K562 (cell line): Measurements from ENCODE around the gene FRA10AC1. TPM values are rescaled to one million over a fixed set of nuclear protein-coding genes. Genes with fewer than 3 reads are reported as not detected.

Experiments used
- ATAC-seq: fragments of 200-7000 bp; cut with Tn5 transposase; 3 replicates; pipeline ENCODE4 v1.9.1; 2020; ENCODE audit warnings: moderate library complexity
- BruUV-seq: library from RNA; stranded (reverse); fragments of 400-500 nt; replicated peaks from 2 replicates; lab custom pipeline; 2021; lab: Mats Ljungman, UMichigan
- CTCF ChIA-PET: fragments of 300-600 bp; formaldehyde crosslinking; extraction: SDS; loops from one replicate; lab custom pipeline; 2021; ENCODE audit warnings: low intra/inter-chr PET ratio; lab: Yijun Ruan, JAX
- POLR2A ChIA-PET: fragments of 300-600, 350-650 bp; sonication (Branson Sonifier 250); formaldehyde crosslinking; extraction: SDS; loops from one replicate; lab custom pipeline; 2021; ENCODE audit warnings: antibody characterized with exemption, inconsistent platforms; lab: Yijun Ruan, JAX
- DNase-seq, 4 experiments: peaks; one replicate each; pipeline versions ENCODE4 v3.0.0 to v3.0.0-alpha.2; 2011 to 2018; ENCODE audit warnings: low spot score in 3 of 4, mixed read lengths in 3 of 4; ENCODE audit errors: extremely low read depth in 1 of 4
- FAIRE-seq: peaks from 2 replicates; lab custom pipeline; 2011; peaks lifted over from hg19 to GRCh38; lab: Jason Lieb, UNC
- H2AFZ ChIP-seq: 2 replicates; pipeline ENCODE4 v1.6.0; 2011; ENCODE audit warnings: low read depth, low read length, control low read depth, inconsistent platforms
- H3K27ac ChIP-seq: fragments of 200-600 bp; 3 replicates; pipeline ENCODE4 v1.8.0; 2011; ENCODE audit warnings: low read depth, mild to moderate bottlenecking, control low read depth, inconsistent platforms, low read length, moderate library complexity, mixed read lengths; ENCODE audit errors: extremely low read depth
- H3K27me3 ChIP-seq, 2 experiments: fragments of 300-600 bp in 1 of 2; 2 replicates in 1 of 2; 3 replicates in 1 of 2; pipeline versions ENCODE4 v1.6.0 to v1.8.0; 2011; ENCODE audit warnings: inconsistent platforms in 2 of 2, low read length in 2 of 2, mild to moderate bottlenecking in 1 of 2, mixed read lengths in 1 of 2, moderate library complexity in 1 of 2; ENCODE audit not compliant: control insufficient read depth in 2 of 2, insufficient read depth in 2 of 2
- H3K36me3 ChIP-seq: fragments of 300-600 bp; 3 replicates; pipeline ENCODE4 v1.8.0; 2011; ENCODE audit warnings: mild to moderate bottlenecking, low read length, inconsistent platforms; ENCODE audit not compliant: control insufficient read depth, insufficient read depth
- H3K4me1 ChIP-seq, 2 experiments: fragments of 200-600 bp in 1 of 2; replicated peaks in 1 of 2; 2 replicates in 1 of 2; 3 replicates in 1 of 2; pipeline versions ENCODE4 v1.5.1 to v1.8.0; 2011; ENCODE audit warnings: inconsistent platforms in 2 of 2, low read length in 2 of 2, mild to moderate bottlenecking in 1 of 2, mixed read lengths in 1 of 2, moderate library complexity in 1 of 2; ENCODE audit not compliant: control insufficient read depth in 2 of 2, insufficient read depth in 2 of 2
- H3K4me2 ChIP-seq: 2 replicates; pipeline ENCODE4 v1.6.1; 2011; ENCODE audit warnings: low read length, control low read depth, inconsistent platforms, mixed read lengths; ENCODE audit not compliant: insufficient read depth
- H3K4me3 ChIP-seq: fragments of 200-600 bp; sonication (generic), shearing (Covaris generic); 2 replicates; pipeline ENCODE4 v1.5.1; 2016; ENCODE audit warnings: control low read depth, inconsistent platforms
- H3K79me2 ChIP-seq: fragments of 200-600 bp; 3 replicates; pipeline ENCODE4 v1.8.0; 2011; ENCODE audit warnings: low read length, inconsistent platforms; ENCODE audit not compliant: control insufficient read depth, insufficient read depth
- H3K9ac ChIP-seq, 2 experiments: 2 replicates each; pipeline versions ENCODE4 v1.6.0 to v1.6.1; 2011; ENCODE audit warnings: low read depth in 2 of 2, low read length in 2 of 2, control low read depth in 1 of 2, inconsistent platforms in 1 of 2, mild to moderate bottlenecking in 1 of 2, mixed read lengths in 1 of 2; ENCODE audit not compliant: insufficient read depth in 1 of 2
- H3K9me1 ChIP-seq: one replicate; pipeline ENCODE4 v1.6.0; 2011; ENCODE audit warnings: inconsistent platforms, mild to moderate bottlenecking, low read length, moderate library complexity; ENCODE audit not compliant: control insufficient read depth, insufficient read depth
- H3K9me3 ChIP-seq: replicated peaks from 2 replicates; pipeline ENCODE4 v1.5.1; 2011; ENCODE audit warnings: low read depth, low read length, inconsistent platforms; ENCODE audit not compliant: control insufficient read depth, insufficient read depth
- H4K20me1 ChIP-seq: replicated peaks from 2 replicates; pipeline ENCODE4 v1.6.1; 2011; ENCODE audit warnings: low read length, inconsistent platforms, mixed read lengths; ENCODE audit not compliant: control insufficient read depth, insufficient read depth
- ETV6 ChIP-seq, 3 experiments: fragments of 150-350 bp in 1 of 3; sonication (generic) in 1 of 3; formaldehyde crosslinking in 1 of 3; IDR thresholded peaks; 2 replicates each; pipeline versions ENCODE4 v1.6.1 to v1.8.0; 2014 to 2022; ENCODE audit warnings: borderline replicate concordance in 2 of 3, low read depth in 2 of 3, antibody characterized with exemption in 1 of 3, low read length in 1 of 3, mild to moderate bottlenecking in 1 of 3, missing genetic modification reagents in 1 of 3
- SAFB2 ChIP-seq: fragments of 200-400 bp; formaldehyde crosslinking; IDR thresholded peaks from 2 replicates; pipeline ENCODE4 v1.6.1; 2018; ENCODE audit warnings: borderline replicate concordance, low read length, low read depth, moderate library complexity; ENCODE audit not compliant: severe bottlenecking
- SPI1 ChIP-seq: IDR thresholded peaks from 2 replicates; pipeline ENCODE4 v1.6.1; 2011; ENCODE audit warnings: low read depth, low read length, control low read depth, borderline replicate concordance
- WGBS: fragments of 100-300 bp; shearing (Covaris generic); methylation state at CpG from one replicate; pipeline ENCODE4 v1.1.6; 2016; ENCODE audit warnings: low coverage, mixed read lengths; ENCODE audit not compliant: insufficient coverage; ENCODE audit errors: missing lambda C conversion rate; 5-methylcytosine and 5-hydroxymethylcytosine counted together
- in situ Hi-C: fragments of 300-500 bp; cut with MboI; formaldehyde crosslinking; loops from 4 replicates; pipeline ENCODE4 v1.15.0; 2018; ENCODE audit warnings: inconsistent platforms, mixed read lengths
- intact Hi-C: fragments of 100-400 bp; cut with micrococcal nuclease; formaldehyde crosslinking; loops from 2 replicates; pipeline ENCODE4 v1.14.2; 2022
- polyA plus RNA-seq, 8 experiments: library from polyadenylated mRNA; depleted of rRNA in 4 of 8; stranded (reverse) in 5 of 8; unstranded in 3 of 8; fragments of >200 nt; fragmentation: Nextera tagmentation in 2 of 8; fragmentation: Illumina TruSeq in 1 of 8; extraction: Ambion mirVana in 2 of 8; extraction: Trizol in 1 of 8; gene quantifications; 2 replicates each; pipeline versions ENCODE4 v1.2.1 to v1.2.3, GENCODE V29; 2011 to 2014; ENCODE audit warnings: inconsistent platforms in 1 of 8, missing spikeins in 1 of 8
- total RNA-seq, 7 experiments: library from RNA; depleted of rRNA in 6 of 7; stranded (reverse); fragments of >200 nt in 6 of 7; fragmentation: Illumina TruSeq in 2 of 7; extraction: Trizol in 2 of 7; gene quantifications; 2 replicates each; pipeline versions ENCODE4 v1.2.1 to v1.2.3, GENCODE V29; 2011 to 2021; ENCODE audit warnings: low replicate concordance in 1 of 7
- TF ChIP-seq, protein P1 (sequence below): fragments of 450-650 bp; formaldehyde crosslinking; IDR thresholded peaks from 2 replicates; pipeline ENCODE4 v1.4.0; 2020; ENCODE audit warnings: mild to moderate bottlenecking, moderate library complexity

Gene FRA10AC1
- total and polyA plus RNA-seq, 9 of the 15 experiments (the other 6 are each of a cell fraction or from before 2014, with no cell fraction given): 4.4 to 11.8 (median 8.0) TPM

DNA sequence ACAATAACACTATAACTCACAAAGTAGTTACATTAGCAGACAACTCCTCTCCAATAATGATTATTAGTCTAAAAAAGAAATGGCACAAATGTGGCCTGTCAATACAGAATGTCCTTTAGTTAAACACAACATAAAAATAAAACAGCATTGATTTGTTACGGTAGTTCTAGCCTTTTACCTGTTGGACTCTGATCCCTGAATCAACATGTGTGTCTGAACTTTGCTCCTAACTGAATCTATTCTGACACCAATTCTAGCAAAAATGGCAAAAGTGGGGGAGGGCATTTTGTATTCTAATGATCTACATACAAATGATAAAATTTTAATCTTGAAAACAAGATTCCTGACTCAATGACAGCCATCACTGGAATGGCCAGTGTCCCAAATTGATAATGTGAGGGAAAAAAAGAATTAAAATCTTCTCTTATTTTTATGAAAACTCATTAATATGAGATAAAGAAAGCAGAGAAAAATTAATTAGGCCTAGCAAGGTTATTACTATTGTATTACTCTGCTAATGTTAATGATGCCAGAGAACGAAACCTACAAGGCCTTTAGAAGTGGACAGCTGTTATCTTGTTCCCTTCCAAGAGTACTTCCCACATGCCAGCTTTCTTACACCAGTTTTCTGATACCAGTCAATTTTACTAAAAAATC is 30.2 kb downstream of the FRA10AC1 start:
- H3K4me3 ChIP-seq: no peak overlapping the region
- no peak overlapping the region for H3K27ac ChIP-seq
- no peaks in the 10 kb centered on the region for H3K4me1 ChIP-seq
- DNase-seq: no peak
- H3K9me3 ChIP-seq: no peaks in the 10 kb centered on the region
- H3K27me3 ChIP-seq: no peaks in the 10 kb centered on the region
- H2AFZ ChIP-seq: no peak overlapping the region
- peaks cover 20% of the 10 kb centered on the region; the same call in 2 of the 3 replicates for H3K36me3 ChIP-seq
- ATAC-seq: no peak
- FAIRE-seq: no peak
- no peak overlapping the region for H3K4me2 ChIP-seq
- no TSS peak for BruUV-seq
- TF ChIP-seq, protein P1, sequence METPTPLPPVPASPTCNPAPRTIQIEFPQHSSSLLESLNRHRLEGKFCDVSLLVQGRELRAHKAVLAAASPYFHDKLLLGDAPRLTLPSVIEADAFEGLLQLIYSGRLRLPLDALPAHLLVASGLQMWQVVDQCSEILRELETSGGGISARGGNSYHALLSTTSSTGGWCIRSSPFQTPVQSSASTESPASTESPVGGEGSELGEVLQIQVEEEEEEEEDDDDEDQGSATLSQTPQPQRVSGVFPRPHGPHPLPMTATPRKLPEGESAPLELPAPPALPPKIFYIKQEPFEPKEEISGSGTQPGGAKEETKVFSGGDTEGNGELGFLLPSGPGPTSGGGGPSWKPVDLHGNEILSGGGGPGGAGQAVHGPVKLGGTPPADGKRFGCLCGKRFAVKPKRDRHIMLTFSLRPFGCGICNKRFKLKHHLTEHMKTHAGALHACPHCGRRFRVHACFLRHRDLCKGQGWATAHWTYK (CRISPR knock-in tag): no peak
- TF ChIP-seq ETV6 (IDR thresholded peaks at IDR 0.05; ENCODE audit: borderline replicate concordance in 1 of 2, low read depth in 2 of 2, low read length in 1 of 2) (no peak), ETV6 (CRISPR knock-in tag; IDR thresholded peaks at IDR 0.05; ENCODE audit: borderline replicate concordance) (no peak), SPI1 (no peak), SAFB2 (no peak)
- ChIA-PET POLR2A (no interaction called here), CTCF (no interaction called here)
- no peaks in the 10 kb centered on the region for H3K79me2 ChIP-seq
- no peaks in the 10 kb centered on the region for H4K20me1 ChIP-seq
- 100% methylated on average over 1 of the region's 2 CpGs for WGBS
- no peak overlapping the region for H3K9ac ChIP-seq
- in situ Hi-C loops (no loop called here), intact Hi-C loops (loop anchor here (10.0 kb wide), 1 partner anchor 297 kb away; no protein-coding TSS in a partner anchor)
- H3K9me1 ChIP-seq: no peaks in the 10 kb centered on the region
